NCI-H345 (cell line): ENCODE data around the gene SALL2.

Experiments used
- DNase-seq: peaks from one replicate; lab custom pipeline; 2025; lab: John Stamatoyannopoulos, UW

The SALL2 gene

GRCh38 chr14:21527318-21527679, 1.2 kb upstream of the SALL2 start:
- no peak for DNase-seq

GRCh38 chr14:21526672-21527317, 649 bp upstream of the SALL2 start:
- peak; percentile 64 for DNase-seq

- DNase-seq: peak; percentile 27
Observed at GRCh38 chr14:21525571-21525961, 580 bp downstream of the SALL2 start.

- DNase-seq: no peak
Observed at GRCh38 chr14:21524575-21525490, 1.3 kb downstream of the SALL2 start.

GRCh38 chr14:21523203-21523602, 2.9 kb downstream of the SALL2 start:
- DNase-seq: no peak

- DNase-seq: no peak
Observed at GRCh38 chr14:21521501-21521900, 4.6 kb downstream of the SALL2 start.

GRCh38 chr14:21520767-21521166, 5.4 kb downstream of the SALL2 start:
- DNase-seq: no peak

- no peak for DNase-seq
Observed at GRCh38 chr14:21518725-21519124, 7.4 kb downstream of the SALL2 start.

- no peak for DNase-seq
Observed at GRCh38 chr14:21514341-21514740, 11.8 kb downstream of the SALL2 start.

GRCh38 chr14:21510735-21511657, 15.2 kb downstream of the SALL2 start, which contains the start of gene METTL3:
Gene METTL3 (minus strand): TSS chr14:21511340. CDS start chr14:21511223, 117 bp downstream.
- DNase-seq: peak; percentile 98

- no peak for DNase-seq
Observed at GRCh38 chr14:21509432-21510143, 16.6 kb downstream of the SALL2 start.

GRCh38 chr14:21506557-21506956, 19.6 kb downstream of the SALL2 start:
- DNase-seq: no peak

GRCh38 chr14:21505012-21505553, 21.1 kb downstream of the SALL2 start:
- DNase-seq: no peak

- no peak for DNase-seq
Observed at GRCh38 chr14:21503376-21503775, 22.8 kb downstream of the SALL2 start.

GRCh38 chr14:21501568-21501967, 24.6 kb downstream of the SALL2 start:
- no peak for DNase-seq

- DNase-seq: peak; percentile 62
Observed at GRCh38 chr14:21498540-21499526, 27.3 kb downstream of the SALL2 start.

GRCh38 chr14:21496453-21496852, 29.7 kb downstream of the SALL2 start:
- no peak for DNase-seq

- DNase-seq: no peak
Observed at GRCh38 chr14:21494902-21495762, 31.0 kb downstream of the SALL2 start.

GRCh38 chr14:21486640-21487087, 39.5 kb downstream of the SALL2 start:
- DNase-seq: no peak
